PC-3 (cell line): Measurements from ENCODE around the gene RNF215. TPM values are rescaled to one million over a fixed set of nuclear protein-coding genes. Genes with fewer than 3 reads are reported as not detected.
A peak's percentile ranks its signal among the peaks of the same experiment; 100 is the strongest.

ENCODE experiments used
- ATAC-seq: fragments of 200-7000 bp; cut with Tn5 transposase; 2 replicates; pipeline ENCODE4 v1.9.1; 2020; ENCODE audit warnings: mild to moderate bottlenecking, moderate library complexity
- BruUV-seq: library from RNA; stranded (reverse); fragments of 400-500 nt; replicated peaks from 2 replicates; lab custom pipeline; 2021; lab: Mats Ljungman, UMichigan
- CTCF ChIA-PET: fragments of 300-600 bp; sonication (Branson Sonifier 250); formaldehyde crosslinking; loops from one replicate; lab custom pipeline; 2022; ENCODE audit warnings: antibody characterized with exemption; lab: Charles Lee
- POLR2A ChIA-PET: fragments of 300-600 bp; sonication (Branson Sonifier 250); formaldehyde crosslinking; loops from one replicate; lab custom pipeline; 2022; ENCODE audit warnings: antibody characterized with exemption; ENCODE audit not compliant: unreplicated experiment; lab: Charles Lee
- DNase-seq: peaks from one replicate; pipeline ENCODE4 v3.0.0-alpha.2; 2015
- H2AFZ ChIP-seq: fragments of 300-600 bp; sonication (generic); 2 replicates; pipeline ENCODE4 v1.6.0; 2016; ENCODE audit warnings: antibody characterized with exemption, low read length
- H3F3A ChIP-seq: fragments of 300-600 bp; sonication (generic); one replicate; pipeline ENCODE4 v1.6.0; 2017; ENCODE audit warnings: antibody characterized with exemption, low read length, control low read depth, mild to moderate bottlenecking; ENCODE audit not compliant: unreplicated experiment
- H3K27ac ChIP-seq: fragments of 300-600 bp; sonication (generic); 2 replicates; pipeline ENCODE4 v1.5.1; 2016; ENCODE audit warnings: mild to moderate bottlenecking, low read length
- H3K27me3 ChIP-seq: fragments of 300-600 bp; sonication (generic); 2 replicates; pipeline ENCODE4 v1.6.1; 2016; ENCODE audit warnings: low read length, mixed read lengths
- H3K36me3 ChIP-seq: fragments of 300-600 bp; sonication (generic); 2 replicates; pipeline ENCODE4 v1.6.1; 2016; ENCODE audit warnings: low read depth, mixed run types, low read length, mixed read lengths
- H3K4me1 ChIP-seq: fragments of 300-600 bp; sonication (generic); 2 replicates; pipeline ENCODE4 v1.5.1; 2016; ENCODE audit warnings: low read length; ENCODE audit not compliant: insufficient read depth
- H3K4me2 ChIP-seq: fragments of 300-600 bp; sonication (generic); 2 replicates; pipeline ENCODE4 v1.6.0; 2016; ENCODE audit warnings: low read length
- H3K4me3 ChIP-seq: fragments of 300-600 bp; sonication (generic); 2 replicates; pipeline ENCODE4 v1.5.1; 2016; ENCODE audit warnings: mild to moderate bottlenecking, low read length, mixed read lengths
- H3K79me2 ChIP-seq: fragments of 300-600 bp; sonication (generic); 2 replicates; pipeline ENCODE4 v1.6.1; 2017; ENCODE audit warnings: low read length, mixed read lengths
- H3K9ac ChIP-seq: fragments of 300-600 bp; sonication (generic); 2 replicates; pipeline ENCODE4 v1.6.0; 2016; ENCODE audit warnings: mild to moderate bottlenecking, low read length
- H3K9me2 ChIP-seq: fragments of 300-600 bp; sonication (generic); replicated peaks from 2 replicates; pipeline ENCODE4 v1.6.1; 2016; ENCODE audit warnings: mixed run types, low read length, mixed read lengths
- H3K9me3 ChIP-seq: fragments of 300-600 bp; sonication (generic); 2 replicates; pipeline ENCODE4 v1.6.1; 2016; ENCODE audit warnings: low read length, mixed read lengths
- H4K20me1 ChIP-seq: fragments of 300-600 bp; sonication (generic); 2 replicates; pipeline ENCODE4 v1.6.1; 2016; ENCODE audit warnings: low read length, mixed read lengths
- CTCF ChIP-seq: fragments of 300-600 bp; sonication (generic); conservative IDR thresholded peaks from 2 replicates; pipeline ENCODE4 v1.5.1; 2017; ENCODE audit warnings: antibody characterized with exemption, low read depth, mild to moderate bottlenecking, low read length
- EZH2 ChIP-seq: fragments of 300-600 bp; sonication (generic); IDR thresholded peaks from one replicate; pipeline ENCODE4 v1.6.1; 2017; ENCODE audit warnings: antibody characterized with exemption, mild to moderate bottlenecking, low read length; ENCODE audit not compliant: unreplicated experiment
- EZH2phosphoT487 ChIP-seq: fragments of 300-600 bp; sonication (generic); IDR thresholded peaks from 2 replicates; pipeline ENCODE4 v1.6.1; 2018; ENCODE audit warnings: mild to moderate bottlenecking, antibody characterized with exemption, low read length, borderline replicate concordance
- intact Hi-C: fragments of 100-400 bp; cut with micrococcal nuclease; formaldehyde crosslinking; loops from 2 replicates; pipeline ENCODE4 v1.9.0; 2023
- total RNA-seq: library from RNA; depleted of rRNA; stranded (reverse); fragments of >200 nt; gene quantifications from 2 replicates; pipeline ENCODE4 v1.2.3, GENCODE V29; 2014

Gene RNF215
- total RNA-seq, 1 experiment from 2014 or later = 22.6 TPM

- Histone ChIP-seq H3K36me3 (no peaks in the 10 kb centered on the region), H4K20me1 (no peaks in the 10 kb centered on the region), H2AFZ (no peak overlapping the region), H3K9ac (no peak overlapping the region), H3K4me1 (peaks cover 7% of the 10 kb centered on the region; the same call in 1 of the 2 replicates), H3K4me3 (no peak overlapping the region), H3F3A (no peaks in the 10 kb centered on the region), H3K9me2 (no peaks in the 10 kb centered on the region), H3K27ac (no peak overlapping the region), H3K4me2 (no peak overlapping the region), H3K9me3 (no peaks in the 10 kb centered on the region), H3K79me2 (no peaks in the 10 kb centered on the region), H3K27me3 (no peaks in the 10 kb centered on the region)
- BruUV-seq = no TSS peak
- ChIA-PET CTCF (no interaction called here), POLR2A (no interaction called here)
- ATAC-seq (peak; percentile 25; the same call in 1 of the 2 replicates), DNase-seq (peak; percentile 77)
- no peak for TF ChIP-seq EZH2
- TF ChIP-seq CTCF = peak; percentile 75
- intact Hi-C loops = loop anchor here (1.0 kb wide), 2 partner anchors 35 to 94 kb away; no protein-coding TSS in a partner anchor
These were observed 3.9 kb upstream of the RNF215 start for GRCh38 chr22:30390974-30391691.

- POLR2A ChIA-PET = no interaction called here
- Histone ChIP-seq H3K9ac (peak overlapping the region; percentile 76), H3F3A (no peaks in the 10 kb centered on the region), H3K4me2 (peak overlapping the region; percentile 95), H3K9me2 (no peaks in the 10 kb centered on the region), H3K27me3 (no peaks in the 10 kb centered on the region), H3K27ac (no peak overlapping the region), H3K36me3 (no peaks in the 10 kb centered on the region), H3K4me1 (peaks cover 8% of the 10 kb centered on the region; the same call in 1 of the 2 replicates), H3K4me3 (peak overlapping the region; percentile 76), H3K79me2 (no peaks in the 10 kb centered on the region), H3K9me3 (no peaks in the 10 kb centered on the region), H4K20me1 (no peaks in the 10 kb centered on the region), H2AFZ (peak overlapping the region; percentile 68)
- no TSS peak for BruUV-seq
- DNase-seq (no peak), ATAC-seq (no peak)
- CTCF ChIA-PET = no interaction called here
- no peak for TF ChIP-seq EZH2phosphoT487
- no peak for TF ChIP-seq EZH2
- TF ChIP-seq CTCF = no peak
- intact Hi-C loops = no loop called here
These were observed 627 bp downstream of the RNF215 start for GRCh38 chr22:30386608-30386959.

- Histone ChIP-seq H3K4me2 (peak overlapping the region; percentile 95), H4K20me1 (no peaks in the 10 kb centered on the region), H2AFZ (no peak overlapping the region), H3K9me3 (no peaks in the 10 kb centered on the region), H3K4me3 (peak overlapping the region; percentile 76), H3K9ac (no peak overlapping the region), H3K9me2 (no peaks in the 10 kb centered on the region), H3K27me3 (no peaks in the 10 kb centered on the region), H3K27ac (no peak overlapping the region), H3K4me1 (peaks cover 8% of the 10 kb centered on the region; the same call in 1 of the 2 replicates), H3K79me2 (no peaks in the 10 kb centered on the region), H3K36me3 (no peaks in the 10 kb centered on the region), H3F3A (no peaks in the 10 kb centered on the region)
- TF ChIP-seq EZH2phosphoT487 (no peak), CTCF (no peak), EZH2 (no peak)
- ATAC-seq (no peak), DNase-seq (no peak)
- POLR2A ChIA-PET = no interaction called here
- CTCF ChIA-PET = no interaction called here
- intact Hi-C loops = no loop called here
- BruUV-seq = TSS peak; percentile 61
These were observed 1.3 kb downstream of the RNF215 start for GRCh38 chr22:30385942-30386341.
